HL-60/S4 (cell line): ENCODE measurements around the gene TMEM92.

ENCODE experiments used
- in situ Hi-C: fragments of 300-500 bp; cut with MboI; formaldehyde crosslinking; loops from 2 replicates; pipeline ENCODE4 v1.14.3; 2022; ENCODE audit warnings: low sequenced_read_pairs

The TMEM92 gene

DNA sequence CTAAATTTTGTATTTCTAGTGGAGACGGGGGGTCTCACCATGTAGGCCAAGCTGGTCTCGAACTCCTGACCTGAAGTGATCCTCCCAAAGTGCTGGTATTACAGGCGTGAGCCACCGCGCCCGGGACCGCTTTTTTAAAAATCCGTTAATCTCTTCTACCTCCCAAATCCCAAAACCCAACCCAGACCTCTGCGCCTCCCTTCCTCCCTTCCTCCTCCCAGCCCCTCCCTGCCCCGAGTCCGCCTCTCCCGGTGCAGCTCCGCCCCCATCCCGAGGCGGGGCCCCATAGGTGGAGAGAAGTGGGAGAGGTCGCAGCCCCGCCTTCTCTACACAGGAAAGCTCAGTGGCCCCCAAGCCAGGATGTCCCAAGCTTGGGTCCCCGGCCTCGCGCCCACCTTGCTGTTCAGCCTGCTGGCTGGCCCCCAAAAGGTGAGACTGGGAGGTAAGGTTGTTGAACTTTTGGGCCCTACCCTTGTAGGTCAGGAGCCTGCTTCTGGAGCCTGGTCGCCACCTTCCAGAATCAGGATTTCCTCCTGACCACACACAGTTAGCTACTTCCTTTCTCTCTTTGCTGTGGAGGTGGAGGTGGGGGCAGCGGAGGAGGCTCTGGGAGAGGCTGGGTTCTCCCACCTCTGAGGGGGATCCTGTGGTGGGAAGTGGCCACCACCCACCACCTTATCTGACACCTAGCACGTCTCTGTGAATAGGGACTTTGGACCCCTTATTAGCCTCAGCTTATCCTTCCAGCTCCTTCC, at the start of gene TMEM92:
Gene TMEM92, plus strand, starts transcription at position 325 of the 755 bp plus-strand sequence. Its CDS starts 36 bp downstream, at position 361.
- in situ Hi-C loops = no loop called here

DNA sequence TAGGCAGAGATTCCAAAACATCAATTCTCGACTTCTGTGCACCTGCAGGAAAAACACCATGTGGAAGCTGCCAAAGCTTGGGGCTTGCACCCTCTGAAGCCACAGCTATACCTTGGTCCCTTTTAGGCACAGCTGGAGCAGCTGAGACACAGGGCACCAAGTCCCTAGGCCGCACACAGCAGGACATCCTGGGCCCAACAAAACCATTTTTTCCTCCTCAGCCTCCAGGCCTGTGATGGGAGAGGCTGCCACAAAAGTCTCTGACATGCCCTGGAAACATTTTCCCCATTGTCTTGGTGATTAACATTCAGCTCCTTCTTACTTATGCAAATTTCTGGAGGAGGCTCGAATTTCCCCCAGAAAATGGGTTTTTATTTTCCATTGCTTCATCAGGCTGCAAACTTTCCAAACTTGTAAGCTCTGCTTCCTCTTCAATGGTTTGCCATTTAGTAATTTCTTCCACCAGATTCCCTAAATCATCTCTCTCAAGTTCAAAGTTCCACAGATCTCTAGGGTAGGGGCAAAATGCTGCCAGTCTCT, 48.5 kb upstream of the TMEM92 start:
- in situ Hi-C loops = no loop called here

DNA sequence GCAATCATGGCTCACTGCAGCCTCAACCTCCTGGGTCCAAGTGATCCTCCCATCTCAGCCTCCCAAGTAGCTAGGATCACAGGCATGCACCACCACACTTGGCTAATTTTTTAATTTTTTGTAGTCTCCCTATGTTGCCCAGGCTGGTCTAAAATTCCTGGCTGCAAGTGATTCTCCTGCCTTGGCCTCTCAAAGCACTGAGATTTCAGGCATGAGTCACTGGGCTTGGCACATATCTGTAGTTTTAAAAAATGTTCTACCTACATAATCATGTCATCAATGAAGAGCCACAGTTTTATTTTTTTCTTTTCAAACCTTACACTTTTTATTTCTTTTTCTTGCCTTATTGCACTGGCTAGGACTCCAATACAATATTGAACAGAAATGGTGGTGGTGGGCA, 39.7 kb upstream of the TMEM92 start:
- in situ Hi-C loops = no loop called here

DNA sequence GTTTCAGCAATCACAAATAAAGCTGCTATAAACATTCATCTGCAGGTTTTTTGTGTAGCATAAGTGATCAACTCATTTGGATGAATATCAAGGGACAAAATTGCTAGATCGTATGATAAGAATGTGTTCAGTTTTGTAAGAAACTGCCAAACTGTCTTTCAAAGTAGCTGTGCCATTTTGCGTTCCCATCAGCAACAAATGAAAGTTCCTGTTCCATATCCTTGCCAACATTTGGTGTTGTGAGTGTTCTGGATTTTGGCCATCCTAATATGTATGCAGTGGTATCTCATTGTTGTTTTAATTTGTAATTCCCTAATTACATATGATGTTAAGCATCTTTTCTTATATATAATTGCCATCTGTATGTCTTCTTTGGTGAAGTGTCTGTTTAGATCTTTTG, 36.4 kb upstream of the TMEM92 start:
- in situ Hi-C loops = no loop called here

DNA sequence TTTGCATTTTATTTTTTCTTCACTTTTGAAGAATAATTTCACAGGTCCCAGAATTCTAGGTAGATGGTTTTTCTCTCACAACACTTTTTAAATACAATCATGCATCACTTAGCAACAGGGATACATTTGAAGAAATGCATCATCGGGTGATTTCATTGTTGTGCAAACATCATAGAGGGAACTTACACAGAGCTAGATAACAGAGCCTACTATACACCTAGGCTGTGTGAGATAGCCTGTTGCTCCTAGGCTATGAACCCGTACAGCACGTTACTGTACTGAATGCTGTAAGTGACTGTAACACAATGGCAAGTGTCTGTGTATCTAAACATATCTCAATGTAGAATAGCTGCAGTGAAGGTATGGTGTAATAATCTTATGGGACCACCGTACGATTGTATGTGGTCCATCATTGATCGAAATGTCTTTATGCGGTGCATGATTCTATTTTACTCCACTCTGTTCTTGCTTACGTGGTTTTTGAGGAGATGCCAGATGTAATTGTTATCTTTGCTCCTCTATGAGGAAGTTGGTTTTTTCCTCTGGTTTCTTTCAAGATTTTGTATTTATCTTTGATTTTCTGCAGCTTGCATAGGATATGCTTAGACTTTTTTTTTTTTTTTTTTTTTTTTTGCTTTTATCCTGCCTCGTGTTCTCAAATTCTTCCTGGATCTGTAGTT, 35.5 kb upstream of the TMEM92 start:
- in situ Hi-C loops = no loop called here

DNA sequence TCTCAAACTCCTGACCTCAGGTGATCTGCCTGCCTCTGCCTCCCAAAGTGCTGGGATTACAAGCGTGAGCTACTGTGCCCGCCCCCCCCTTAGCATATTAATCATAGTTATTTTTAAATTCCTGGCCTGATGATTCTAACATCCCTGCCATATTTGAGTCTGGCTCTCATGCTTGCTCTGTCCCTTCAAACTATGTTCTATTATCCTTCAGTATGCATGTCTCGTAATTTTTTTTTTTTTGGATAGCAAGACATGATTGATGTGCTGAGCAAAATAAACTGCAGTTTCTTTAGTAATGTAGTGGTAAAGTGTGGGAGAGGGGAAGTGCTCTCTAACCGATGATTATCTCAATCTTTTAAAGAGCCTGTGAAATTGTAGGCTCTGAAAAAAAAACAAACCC, 34.3 kb upstream of the TMEM92 start:
- in situ Hi-C loops = no loop called here

DNA sequence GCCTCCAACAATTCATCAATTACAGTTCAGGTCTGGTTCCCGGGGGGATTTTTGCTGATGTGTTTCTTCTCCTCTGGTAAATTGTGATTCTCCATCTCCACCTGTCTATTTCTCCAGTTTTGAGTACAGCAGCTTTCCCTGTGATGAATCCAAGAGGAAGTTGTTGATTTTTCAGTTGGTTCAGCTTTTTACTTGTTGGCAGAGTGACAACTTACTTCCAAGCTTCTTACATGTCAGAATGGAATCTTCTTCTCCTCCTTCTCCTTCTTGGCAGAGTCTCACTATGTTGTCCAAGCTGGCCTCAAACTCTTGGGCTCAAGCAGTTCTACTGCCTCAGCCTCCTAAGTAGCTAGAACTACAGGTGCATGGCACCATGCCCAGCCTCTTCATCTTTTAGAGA, 33.4 kb upstream of the TMEM92 start:
- in situ Hi-C loops = no loop called here

DNA sequence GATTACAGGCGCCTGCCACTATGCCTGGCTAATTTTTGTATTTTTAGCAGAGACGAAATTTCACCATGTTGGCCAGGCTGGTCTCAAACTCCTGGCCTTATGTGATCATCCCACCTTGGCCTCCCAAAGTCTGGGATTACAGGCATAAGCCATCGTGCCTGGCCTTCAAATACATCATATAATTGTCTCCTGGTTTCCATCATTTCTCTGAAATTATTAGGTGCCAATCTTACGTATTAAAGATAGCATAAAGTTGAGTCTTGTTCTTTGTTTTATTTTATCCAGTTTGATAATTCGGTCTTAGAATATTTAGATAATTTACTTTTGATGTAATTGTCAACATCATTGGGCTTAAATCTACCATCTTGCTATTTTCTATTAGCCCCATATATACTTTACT, 32.8 kb upstream of the TMEM92 start:
- in situ Hi-C loops = no loop called here

DNA sequence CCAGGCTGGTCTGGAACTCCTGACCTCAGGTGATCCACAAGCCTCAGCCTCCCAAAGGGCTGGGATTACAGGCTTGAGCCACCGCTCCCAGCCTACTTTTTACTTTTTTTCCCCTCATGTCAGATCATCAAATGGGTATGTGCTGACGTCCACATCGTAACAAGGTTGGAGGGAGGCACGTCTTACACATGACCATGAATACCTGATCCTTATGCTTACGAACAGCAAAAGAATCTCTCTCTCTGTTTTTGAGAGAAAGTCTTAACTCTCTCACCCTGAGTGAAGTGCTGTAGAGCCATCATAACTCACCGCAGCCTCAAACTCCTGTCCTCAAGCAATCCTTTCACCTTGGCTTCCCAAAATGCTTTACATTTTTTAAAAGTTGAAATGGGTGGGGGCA, 29.5 kb upstream of the TMEM92 start:
- in situ Hi-C loops = no loop called here

DNA sequence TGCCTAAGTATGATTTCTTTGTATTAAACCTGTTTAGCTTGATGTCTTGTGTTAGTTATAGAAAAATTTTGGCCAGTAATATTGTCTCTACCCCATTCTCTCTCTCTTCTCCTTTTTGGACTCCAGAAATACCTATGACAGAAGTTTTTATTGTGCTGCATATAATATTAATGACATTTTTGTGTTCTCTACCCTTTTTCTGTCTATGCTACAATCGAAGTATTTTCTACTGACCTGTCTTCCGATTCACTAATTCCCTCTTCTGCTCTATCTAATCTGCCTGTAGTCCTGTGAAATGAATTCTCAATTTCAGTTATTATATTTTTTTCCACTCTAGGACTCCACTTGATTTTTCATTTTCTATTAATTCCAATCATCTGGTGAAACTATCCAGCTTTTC, 26.0 kb upstream of the TMEM92 start:
- in situ Hi-C loops = no loop called here

DNA sequence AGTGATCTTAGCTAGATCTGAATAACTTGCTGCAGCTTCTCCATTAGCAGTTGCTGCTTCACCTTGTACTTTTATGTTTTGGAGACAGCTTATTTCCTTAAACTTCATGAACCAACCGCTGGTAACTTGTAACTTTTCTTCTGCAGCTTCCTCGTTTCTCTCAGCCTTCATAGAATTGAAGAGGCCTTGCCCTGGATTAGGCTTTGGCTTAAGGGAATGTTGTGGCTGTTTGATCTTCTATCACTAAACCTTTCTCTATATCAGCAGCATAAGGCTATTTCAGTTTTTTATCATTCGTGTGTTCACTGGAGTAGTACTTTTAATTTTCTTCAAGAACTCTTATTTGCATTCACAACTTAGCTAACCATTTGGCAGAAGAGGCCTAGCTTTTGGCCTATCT, 21.5 kb upstream of the TMEM92 start:
- in situ Hi-C loops = no loop called here

DNA sequence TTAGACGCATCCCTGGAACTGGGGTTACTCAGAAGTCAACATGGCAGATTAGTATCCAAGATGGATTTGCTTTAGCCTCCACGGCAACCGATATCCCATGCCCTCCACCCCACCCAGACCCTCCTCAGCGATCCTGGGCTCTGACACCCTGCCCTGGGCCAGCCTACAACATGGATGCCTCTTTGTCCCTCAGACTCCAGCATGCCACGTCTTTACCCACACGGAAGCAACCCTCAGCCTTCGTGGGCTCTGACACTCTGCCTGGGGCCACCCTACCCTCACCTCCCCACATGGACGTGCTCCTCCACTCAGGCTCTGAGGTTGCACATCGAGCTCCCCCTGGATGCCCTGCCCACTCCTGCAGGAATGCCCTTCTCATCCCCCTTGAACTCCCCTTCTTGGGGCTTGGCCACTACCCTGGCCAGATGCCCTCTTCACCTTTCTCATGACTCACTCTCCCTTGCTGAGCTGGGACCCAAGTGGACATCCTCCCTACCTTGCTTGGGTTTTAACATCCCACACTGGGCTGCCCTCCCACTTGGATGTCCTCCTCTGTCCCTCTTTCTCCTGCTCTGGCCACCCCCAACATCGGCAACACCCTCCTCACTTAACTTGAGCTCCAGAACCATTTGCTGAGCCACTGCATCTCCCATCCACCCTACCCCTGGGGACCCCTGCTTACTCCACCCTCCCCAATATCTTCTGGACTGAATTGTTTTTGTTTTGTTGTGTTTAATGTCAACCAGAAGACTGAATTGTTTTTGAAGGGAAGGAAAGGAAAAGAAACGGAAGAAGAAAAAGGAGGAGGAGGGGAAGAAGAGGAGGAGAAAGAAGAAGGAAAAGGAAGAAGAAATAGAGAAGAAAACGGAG, 18.3 kb upstream of the TMEM92 start:
- in situ Hi-C loops = no loop called here

DNA sequence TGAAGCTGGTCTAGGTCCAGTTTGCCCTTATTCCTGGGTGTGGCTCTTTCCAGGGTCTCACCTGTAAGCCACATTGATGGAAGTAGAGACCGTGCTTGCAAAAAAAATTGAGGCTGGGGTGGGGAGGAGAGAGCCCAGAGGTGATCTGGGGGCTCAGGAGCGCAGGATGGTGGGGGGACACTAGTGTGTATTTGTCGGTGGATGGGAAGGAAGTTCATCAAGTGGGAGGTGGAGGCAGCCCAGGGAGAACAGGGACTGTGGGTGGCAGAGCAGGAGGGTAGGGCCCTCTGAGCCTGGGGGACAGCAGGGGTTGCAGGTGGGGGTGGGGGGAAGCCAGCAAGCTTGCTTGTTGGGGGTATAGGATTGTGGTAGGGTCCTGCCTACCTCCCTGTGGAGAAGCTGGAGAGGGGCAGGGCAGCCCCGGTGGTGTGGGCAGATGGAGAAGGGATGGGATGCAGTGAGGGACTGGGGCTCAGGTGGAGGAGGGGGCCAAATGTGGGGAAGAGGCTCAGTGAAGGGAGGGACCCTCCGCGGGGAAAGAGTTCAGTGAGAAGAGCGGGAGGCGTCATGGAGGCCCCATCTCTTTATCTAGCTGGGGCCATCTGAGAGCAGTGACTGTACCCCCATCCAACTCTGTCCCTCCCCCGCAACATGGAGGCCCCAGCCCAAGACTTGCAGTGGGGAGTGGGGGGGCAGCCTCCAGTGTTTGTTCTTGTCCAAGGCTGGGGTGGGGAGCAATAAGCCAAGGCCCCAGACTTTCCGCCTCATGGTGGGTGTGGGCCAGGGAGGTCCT, 17.2 kb upstream of the TMEM92 start:
- in situ Hi-C loops = no loop called here

DNA sequence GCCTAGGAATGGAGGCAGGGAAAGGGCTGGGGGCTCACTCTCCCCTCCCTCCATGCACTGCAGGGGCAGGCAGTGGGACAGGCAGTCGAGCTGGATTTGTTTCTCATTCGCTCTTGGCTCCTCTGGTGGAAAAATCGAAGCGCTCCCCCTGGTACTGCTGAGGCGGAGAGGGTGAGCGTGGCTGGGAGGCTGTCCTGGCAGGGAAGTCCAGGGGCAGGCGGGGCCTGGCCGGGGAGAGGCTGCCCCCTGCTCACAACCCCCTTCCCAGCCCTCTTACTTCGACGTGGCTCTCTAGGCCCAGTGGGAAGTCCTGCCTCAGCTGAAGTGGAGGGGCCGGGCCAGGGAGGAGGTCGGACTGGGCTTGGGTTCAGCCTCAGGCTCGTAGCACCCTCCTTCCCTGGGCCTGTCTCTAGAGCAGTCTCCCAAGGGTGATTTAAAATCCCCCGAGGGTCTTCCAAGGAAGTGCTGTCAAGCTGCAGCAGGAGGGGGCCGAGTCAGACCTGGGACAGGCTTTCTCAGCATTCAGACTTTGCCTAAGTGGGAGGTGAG, 16.5 kb upstream of the TMEM92 start:
- in situ Hi-C loops = no loop called here

DNA sequence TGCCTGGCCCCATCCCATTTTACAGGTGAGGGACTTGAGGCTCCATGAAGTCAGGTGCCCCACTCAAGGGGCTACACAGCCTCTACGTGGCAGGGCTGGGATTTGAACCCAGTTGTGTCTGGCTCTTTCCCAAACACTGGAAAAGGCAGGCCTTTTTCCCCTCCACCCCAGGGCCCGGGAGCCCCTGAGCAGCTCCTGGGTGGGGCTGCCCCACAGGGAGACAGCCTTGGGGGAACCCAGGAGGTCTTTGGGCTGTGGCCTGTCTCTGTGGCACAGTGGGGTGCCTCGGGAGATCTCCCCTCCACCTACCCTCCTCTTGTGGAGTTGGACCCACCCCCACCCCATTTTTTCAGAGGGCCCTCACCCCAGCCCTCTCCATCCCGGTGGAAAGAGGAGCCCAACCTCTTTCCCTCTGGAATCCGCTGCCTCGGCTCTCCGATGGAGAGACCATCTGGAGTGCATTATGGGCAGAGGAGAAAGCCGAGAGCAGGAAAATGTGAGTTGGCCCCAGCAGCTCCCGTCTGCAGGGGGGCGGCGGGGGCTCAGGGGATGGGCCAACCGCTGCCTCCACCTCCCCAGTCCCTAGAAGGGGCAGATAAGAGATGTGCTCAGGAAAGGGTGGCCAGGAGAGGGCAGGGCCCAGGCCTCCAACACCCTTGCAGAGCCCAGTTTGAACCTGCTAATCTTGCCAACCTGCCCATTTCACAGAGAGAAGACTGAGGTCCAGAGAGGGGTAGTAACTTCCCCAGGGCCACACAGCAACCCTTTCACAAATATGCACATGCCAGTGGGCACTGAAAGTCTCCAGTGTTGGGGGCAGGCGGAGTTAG, 15.4 kb upstream of the TMEM92 start:
- in situ Hi-C loops = no loop called here

DNA sequence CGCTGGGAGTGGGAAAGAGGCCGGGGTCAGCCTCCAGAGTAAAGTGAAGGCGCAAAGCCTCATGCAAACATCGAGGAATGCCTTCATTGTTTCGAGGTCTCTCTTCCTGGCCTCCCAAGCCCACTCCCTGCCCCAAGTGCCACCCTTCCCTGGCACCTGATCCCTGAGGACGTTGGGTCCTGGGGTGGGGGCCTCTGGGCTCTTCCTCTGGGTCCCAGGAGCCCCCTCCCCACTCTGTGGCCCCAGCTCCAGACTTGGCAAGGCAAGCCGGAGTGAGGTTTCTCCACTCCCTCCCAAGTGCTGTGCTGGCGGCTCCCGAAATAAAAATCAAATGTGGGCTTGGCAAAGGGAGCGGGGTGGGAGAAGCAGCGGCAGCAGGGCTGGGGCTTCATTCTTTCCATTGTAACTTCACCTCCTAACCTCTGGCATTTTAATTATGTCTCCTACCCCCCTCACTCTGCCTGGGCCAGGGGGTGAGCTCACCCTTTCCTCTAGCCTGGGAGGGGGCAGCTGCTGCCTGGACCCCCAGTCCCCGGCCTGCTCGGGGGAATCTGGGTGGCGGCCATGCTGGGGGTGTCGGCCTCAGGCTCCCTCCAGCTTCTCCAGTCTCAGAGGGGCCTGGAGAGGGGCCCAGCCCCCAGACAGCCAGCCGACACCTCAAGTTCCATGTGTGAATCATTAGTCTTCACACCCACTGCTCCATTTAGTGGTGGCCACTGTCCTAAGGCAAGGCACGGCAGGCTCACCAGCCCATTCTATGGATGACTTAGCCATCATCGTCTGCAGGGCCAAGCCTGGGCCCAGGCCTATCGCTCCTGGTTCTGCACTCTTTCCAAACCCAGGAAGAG, 14.6 kb upstream of the TMEM92 start:
- in situ Hi-C loops = no loop called here

DNA sequence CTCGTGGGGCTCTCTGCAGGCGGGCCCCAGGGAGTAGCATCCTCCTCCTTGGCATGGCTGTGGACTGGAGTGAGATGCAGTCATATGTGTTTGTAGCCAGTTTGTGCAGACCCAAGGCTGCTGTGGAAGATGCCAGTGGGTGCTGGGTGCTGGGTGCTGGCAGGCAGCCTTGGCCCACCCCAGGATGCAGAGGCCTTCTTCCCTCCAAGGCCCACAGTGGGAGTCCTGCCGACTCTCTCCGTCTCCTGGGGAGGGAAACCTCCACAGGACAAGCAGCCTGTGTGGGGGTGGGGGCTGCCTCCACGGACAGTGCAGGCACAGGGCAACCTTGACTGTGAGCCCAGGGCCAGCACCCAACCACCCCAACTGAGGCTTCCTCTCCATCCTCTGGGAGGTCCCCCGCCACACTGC, 13.8 kb upstream of the TMEM92 start:
- in situ Hi-C loops = no loop called here

DNA sequence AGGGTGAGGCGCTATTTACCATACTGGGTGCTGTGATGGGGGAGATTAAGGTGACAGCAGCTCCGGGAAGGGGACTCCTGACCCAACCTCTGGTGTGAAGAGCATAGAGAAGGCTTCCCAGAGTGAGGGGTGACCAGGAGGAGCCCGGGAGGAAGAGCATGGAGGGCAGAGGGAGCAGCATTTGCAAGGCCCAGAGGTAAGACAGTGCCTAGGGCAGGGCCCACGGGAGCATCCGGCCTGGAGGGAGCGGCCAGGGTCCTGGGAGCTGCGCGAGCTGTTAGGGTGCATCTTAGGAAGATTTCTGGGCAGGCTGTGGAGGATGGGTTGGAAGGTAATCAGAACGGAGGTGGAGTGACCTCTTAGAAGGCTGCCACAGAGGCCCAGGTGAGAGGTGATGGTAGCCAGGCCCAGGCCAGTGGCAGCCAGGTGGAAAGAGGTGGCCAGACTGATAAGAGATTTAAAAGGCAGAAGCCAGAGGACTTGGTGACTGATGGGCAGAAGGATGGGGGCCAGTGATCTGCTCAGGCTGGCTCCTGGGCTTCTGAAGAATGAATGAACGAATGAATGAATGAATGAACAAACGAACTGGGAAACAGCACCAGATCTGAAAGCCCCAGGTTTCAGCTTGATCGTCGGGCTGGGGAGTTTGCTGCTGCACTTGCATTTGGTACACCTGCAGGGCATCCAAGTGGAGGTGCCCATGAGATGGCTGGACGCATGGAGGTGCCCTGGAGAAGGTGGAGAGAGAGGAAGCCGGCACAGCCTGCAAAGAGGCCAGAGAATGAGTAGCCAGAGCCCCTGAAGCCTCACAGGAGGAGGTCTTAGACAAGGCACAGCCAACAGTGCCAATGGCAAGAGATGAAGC, 13.0 kb upstream of the TMEM92 start:
- in situ Hi-C loops = no loop called here
